CD8-positive, alpha-beta memory T cell (primary cell): Measurements from ENCODE around the gene ERGIC1. TPM values are rescaled to one million over a fixed set of nuclear protein-coding genes. Genes with fewer than 3 reads are reported as not detected.

Source experiments
- CTCF ChIA-PET: fragments of 350-600 bp; sonication (Branson Sonifier 250); formaldehyde crosslinking; loops from one replicate; lab custom pipeline; 2021; ENCODE audit warnings: antibody characterized with exemption; lab: Charles Lee
- POLR2A ChIA-PET: fragments of 350-600 bp; sonication (Branson Sonifier 250); formaldehyde crosslinking; loops from one replicate; lab custom pipeline; 2021; ENCODE audit warnings: antibody characterized with exemption; lab: Charles Lee
- DNase-seq, 5 donors: peaks; one replicate each; pipeline versions ENCODE4 v3.0.0 to v3.0.0-alpha.2; 2020 to 2022; ENCODE audit warnings: mixed read lengths in 1 of 5
- H3K27ac ChIP-seq: one replicate; pipeline ENCODE4 v1.7.0; 2013; ENCODE audit warnings: low read depth, mild to moderate bottlenecking, low read length, moderate library complexity
- H3K27me3 ChIP-seq: 2 replicates; pipeline ENCODE4 v1.7.0; 2013; ENCODE audit warnings: low read length, mild to moderate bottlenecking; ENCODE audit not compliant: insufficient read depth, poor library complexity, severe bottlenecking
- H3K36me3 ChIP-seq: 2 replicates; pipeline ENCODE4 v1.7.0; 2013; ENCODE audit warnings: mild to moderate bottlenecking, low read length, moderate library complexity; ENCODE audit not compliant: insufficient read depth
- H3K4me1 ChIP-seq: 2 replicates; pipeline ENCODE4 v1.7.0; 2013; ENCODE audit warnings: mild to moderate bottlenecking, low read length, moderate library complexity; ENCODE audit not compliant: insufficient read depth
- H3K4me3 ChIP-seq: 2 replicates; pipeline ENCODE4 v1.7.0; 2013; ENCODE audit warnings: mild to moderate bottlenecking, low read length
- H3K9me3 ChIP-seq: 2 replicates; pipeline ENCODE4 v1.7.0; 2013; ENCODE audit warnings: mild to moderate bottlenecking, low read length
- H3K27ac Mint-ChIP-seq, 8 donors: one replicate each; pipeline ENCODE4 v1.8.0; 2020 to 2021; ENCODE audit warnings: mixed read lengths in 8 of 8, mild to moderate bottlenecking in 6 of 8, inconsistent platforms in 3 of 8, moderate library complexity in 3 of 8
- H3K27me3 Mint-ChIP-seq, 2 donors: one replicate each; pipeline ENCODE4 v1.8.0; 2020 to 2021; ENCODE audit warnings: mixed read lengths in 2 of 2, mild to moderate bottlenecking in 1 of 2, moderate library complexity in 1 of 2
- H3K36me3 Mint-ChIP-seq, 3 donors: one replicate each; pipeline ENCODE4 v1.8.0; 2020 to 2021; ENCODE audit warnings: mixed read lengths in 3 of 3, inconsistent platforms in 1 of 3, mild to moderate bottlenecking in 1 of 3
- H3K4me1 Mint-ChIP-seq, 3 donors: one replicate each; pipeline ENCODE4 v1.8.0; 2020 to 2021; ENCODE audit warnings: mixed read lengths in 3 of 3, inconsistent platforms in 1 of 3, mild to moderate bottlenecking in 1 of 3
- H3K4me3 Mint-ChIP-seq, 7 donors: one replicate each; pipeline ENCODE4 v1.8.0; 2020 to 2021; ENCODE audit warnings: mixed read lengths in 7 of 7, mild to moderate bottlenecking in 6 of 7, moderate library complexity in 4 of 7, inconsistent platforms in 2 of 7
- H3K9me3 Mint-ChIP-seq, 5 donors: one replicate each; pipeline ENCODE4 v1.8.0; 2020 to 2022; ENCODE audit warnings: mixed read lengths in 5 of 5, mild to moderate bottlenecking in 3 of 5, moderate library complexity in 2 of 5, inconsistent platforms in 1 of 5
- polyA plus RNA-seq: library from polyadenylated mRNA; unstranded; fragments of 300-500 nt; fragmentation: Illumina TruSeq; gene quantifications from one replicate; pipeline ENCODE4 v1.2.3, GENCODE V29; 2021
- total RNA-seq, 2 experiments: library from RNA; stranded (reverse); gene quantifications; one replicate each; pipeline ENCODE4 v1.2.3, GENCODE V29; 2021

The ERGIC1 gene
- total and polyA plus RNA-seq, 3 experiments from 2014 or later = 25.9 to 39.9 (median 39.7) TPM

DNA sequence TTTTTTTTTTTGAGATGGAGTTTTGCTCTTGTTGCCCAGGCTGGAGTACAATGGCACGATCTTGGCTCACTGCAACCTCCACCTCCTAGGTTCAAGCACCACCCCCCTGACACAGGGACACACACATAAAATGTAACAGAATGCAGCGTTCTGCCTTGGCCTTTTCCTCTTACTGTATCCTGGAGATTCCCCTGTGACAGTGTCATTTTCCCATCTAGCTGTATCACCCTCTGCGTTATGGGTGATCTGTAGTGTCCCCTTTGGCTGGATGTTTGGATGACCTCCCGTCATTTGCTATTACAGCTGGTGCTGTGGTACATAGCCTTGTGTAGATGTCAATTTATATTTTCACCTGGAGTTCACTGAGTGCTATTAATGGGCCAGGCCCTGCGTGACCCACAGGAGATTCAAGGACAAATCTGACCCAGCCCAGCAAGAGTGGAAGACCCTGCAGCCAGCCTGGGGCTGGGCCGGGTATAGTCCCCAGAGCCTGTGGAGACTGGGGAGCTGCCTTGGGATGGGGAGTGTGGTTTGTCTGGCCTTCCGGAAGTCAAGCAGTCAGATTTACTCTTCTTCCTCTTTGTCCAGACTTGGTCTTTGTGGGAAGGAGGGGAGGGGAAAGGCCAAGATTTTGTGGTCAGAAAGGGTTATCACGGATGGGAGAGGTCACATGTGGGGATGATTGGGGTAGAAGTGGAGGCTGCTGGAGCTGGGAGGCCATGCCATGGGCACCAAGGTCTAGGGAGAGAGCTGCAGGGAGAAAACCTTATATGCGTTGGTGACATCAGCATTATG, 43.6 kb downstream of the ERGIC1 start:
- no peak overlapping the region for H3K4me3 ChIP-seq
- Mint-ChIP-seq H3K27me3 (no peaks in the 10 kb centered on the region), H3K4me1 (peaks cover 20 to 37% (median 26%) of the 10 kb centered on the region in 3 donors), H3K9me3 (no peaks in the 10 kb centered on the region), H3K36me3 (peaks cover 0 to 11% (median 7%) of the 10 kb centered on the region in 3 donors), H3K27ac (peak overlapping the region in 4 of 8 donors; percentile 64 to 85 (median 77)), H3K4me3 (no peak overlapping the region)
- ChIA-PET CTCF (interaction anchor here (1.2 kb wide), 1 partner anchor 161 kb away, joined by 3 read pairs; no protein-coding TSS in a partner anchor), POLR2A (no interaction called here)
- H3K27ac ChIP-seq = no peak overlapping the region
- no peaks in the 10 kb centered on the region for H3K27me3 ChIP-seq
- H3K4me1 ChIP-seq = no peaks in the 10 kb centered on the region
- H3K36me3 ChIP-seq = no peaks in the 10 kb centered on the region
- no peak for DNase-seq
- no peaks in the 10 kb centered on the region for H3K9me3 ChIP-seq

- no peak overlapping the region for H3K4me3 Mint-ChIP-seq
- H3K27ac ChIP-seq = no peak overlapping the region
- no peaks in the 10 kb centered on the region for H3K36me3 ChIP-seq
- no peak for DNase-seq
- H3K9me3 ChIP-seq = no peaks in the 10 kb centered on the region
- H3K4me3 ChIP-seq = no peak overlapping the region
- ChIA-PET CTCF (no interaction called here), POLR2A (no interaction called here)
- H3K9me3 Mint-ChIP-seq = no peaks in the 10 kb centered on the region
- H3K27ac Mint-ChIP-seq = no peak overlapping the region
- no peaks in the 10 kb centered on the region for H3K4me1 ChIP-seq
- H3K4me1 Mint-ChIP-seq = peaks cover 25 to 38% (median 33%) of the 10 kb centered on the region in 3 donors
- no peaks in the 10 kb centered on the region for H3K27me3 Mint-ChIP-seq
- peaks cover 0 to 13% (median 12%) of the 10 kb centered on the region in 3 donors for H3K36me3 Mint-ChIP-seq
- H3K27me3 ChIP-seq = no peaks in the 10 kb centered on the region
Observed at GRCh38 chr5:172878585-172878932, 44.5 kb downstream of the ERGIC1 start.

GRCh38 chr5:172878933-172879752, 45.1 kb downstream of the ERGIC1 start:
- ChIA-PET POLR2A (no interaction called here), CTCF (no interaction called here)
- Mint-ChIP-seq H3K36me3 (peaks cover 0 to 16% (median 12%) of the 10 kb centered on the region in 3 donors), H3K27ac (peak overlapping the region in 2 of 8 donors; percentile 54 to 65), H3K4me1 (peaks cover 29 to 35% (median 35%) of the 10 kb centered on the region in 3 donors), H3K9me3 (no peaks in the 10 kb centered on the region), H3K4me3 (no peak overlapping the region), H3K27me3 (no peaks in the 10 kb centered on the region)
- no peak overlapping the region for H3K27ac ChIP-seq
- no peaks in the 10 kb centered on the region for H3K27me3 ChIP-seq
- H3K36me3 ChIP-seq = no peaks in the 10 kb centered on the region
- no peaks in the 10 kb centered on the region for H3K9me3 ChIP-seq
- no peaks in the 10 kb centered on the region for H3K4me1 ChIP-seq
- no peak overlapping the region for H3K4me3 ChIP-seq
- no peak for DNase-seq

- Histone ChIP-seq H3K27ac (peak overlapping the region; percentile 41), H3K4me1 (no peaks in the 10 kb centered on the region), H3K9me3 (no peaks in the 10 kb centered on the region), H3K36me3 (no peaks in the 10 kb centered on the region), H3K27me3 (no peaks in the 10 kb centered on the region), H3K4me3 (no peak overlapping the region)
- peaks cover 23 to 31% (median 30%) of the 10 kb centered on the region in 3 donors for H3K4me1 Mint-ChIP-seq
- CTCF ChIA-PET = no interaction called here
- H3K27ac Mint-ChIP-seq = peak overlapping the region in 7 of 8 donors; percentile 44 to 95 (median 77)
- H3K36me3 Mint-ChIP-seq = peaks cover 0 to 22% (median 12%) of the 10 kb centered on the region in 3 donors
- POLR2A ChIA-PET = no interaction called here
- peak overlapping the region in 1 of 7 donors; percentile 44 for H3K4me3 Mint-ChIP-seq
- DNase-seq = no peak
- no peaks in the 10 kb centered on the region for H3K27me3 Mint-ChIP-seq
- no peaks in the 10 kb centered on the region for H3K9me3 Mint-ChIP-seq
Observed at GRCh38 chr5:172881691-172882370, 47.8 kb downstream of the ERGIC1 start.

DNA sequence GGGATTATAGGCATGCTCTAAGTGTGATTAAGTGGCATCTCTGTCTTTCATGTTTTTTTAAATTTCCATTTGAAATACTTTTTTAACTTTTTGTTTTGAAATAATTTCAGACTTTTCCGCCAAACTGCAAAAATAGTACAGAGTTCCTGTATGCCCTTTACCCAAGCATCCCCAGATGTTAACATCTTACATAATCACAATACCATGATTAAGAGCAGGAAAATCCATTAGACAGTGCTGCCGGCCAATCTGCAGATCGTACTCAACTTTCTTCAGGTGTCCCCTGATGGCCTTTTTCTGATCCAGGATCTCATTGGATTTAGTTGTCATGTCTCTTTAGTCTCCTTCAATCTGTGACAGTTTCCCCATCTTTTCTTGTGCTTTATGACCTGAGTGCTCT, 49.0 kb downstream of the ERGIC1 start:
- Histone ChIP-seq H3K4me1 (no peaks in the 10 kb centered on the region), H3K36me3 (no peaks in the 10 kb centered on the region), H3K4me3 (no peak overlapping the region), H3K27me3 (no peaks in the 10 kb centered on the region), H3K27ac (no peak overlapping the region), H3K9me3 (no peaks in the 10 kb centered on the region)
- H3K36me3 Mint-ChIP-seq = peaks cover 0 to 28% (median 15%) of the 10 kb centered on the region in 3 donors
- peaks cover 23 to 28% (median 26%) of the 10 kb centered on the region in 3 donors for H3K4me1 Mint-ChIP-seq
- no peaks in the 10 kb centered on the region for H3K27me3 Mint-ChIP-seq
- CTCF ChIA-PET = no interaction called here
- H3K9me3 Mint-ChIP-seq = no peaks in the 10 kb centered on the region
- DNase-seq = no peak
- H3K27ac Mint-ChIP-seq = peak overlapping the region in 6 of 8 donors; percentile 15 to 90 (median 60)
- H3K4me3 Mint-ChIP-seq = no peak overlapping the region
- POLR2A ChIA-PET = no interaction called here

DNA sequence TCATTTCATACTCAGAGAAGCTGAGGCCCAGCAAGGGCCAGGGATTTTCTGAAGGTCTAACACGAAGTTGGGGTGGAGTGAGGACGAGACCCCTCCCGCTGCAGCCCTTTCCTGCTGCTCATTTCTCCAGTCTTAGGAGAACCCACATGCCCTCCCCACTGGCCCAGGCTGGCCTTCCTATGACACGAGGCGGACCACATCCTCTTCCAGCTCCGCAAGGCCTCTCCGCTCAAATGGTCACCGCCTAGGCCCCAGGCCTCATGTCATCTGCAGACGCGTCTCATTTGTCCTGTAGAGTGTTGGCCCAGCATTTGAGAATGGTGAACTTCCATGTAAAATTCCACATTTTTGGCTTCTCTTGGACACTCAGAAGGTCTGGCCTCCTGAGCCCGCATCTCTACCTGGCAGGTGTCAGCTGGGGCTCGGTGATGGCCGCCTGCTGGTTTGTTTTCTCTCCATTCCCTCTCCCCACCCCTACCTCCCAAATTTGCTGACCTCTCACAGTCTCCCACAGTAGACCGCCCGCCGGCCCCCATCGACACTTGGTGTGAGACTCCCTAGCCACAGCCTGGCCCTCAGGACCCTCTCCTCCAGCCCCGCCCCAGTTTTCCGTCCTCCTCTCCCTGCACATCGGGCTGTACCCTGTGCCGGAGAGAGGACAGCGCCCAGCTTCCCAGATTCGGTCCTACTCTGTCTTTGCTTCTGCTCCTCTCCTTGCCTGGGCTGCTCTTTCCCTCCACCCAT, 51.7 kb downstream of the ERGIC1 start:
- H3K4me1 Mint-ChIP-seq = peaks cover 23 to 28% (median 26%) of the 10 kb centered on the region in 3 donors
- no peaks in the 10 kb centered on the region for H3K27me3 Mint-ChIP-seq
- H3K4me1 ChIP-seq = no peaks in the 10 kb centered on the region

GRCh38 chr5:172886476-172886875, 52.4 kb downstream of the ERGIC1 start:
- H3K36me3 Mint-ChIP-seq = peaks cover 0 to 52% (median 16%) of the 10 kb centered on the region in 3 donors
- H3K9me3 Mint-ChIP-seq = no peaks in the 10 kb centered on the region
- H3K4me3 Mint-ChIP-seq = no peak overlapping the region
- no peaks in the 10 kb centered on the region for H3K27me3 ChIP-seq
- no peak overlapping the region for H3K27ac ChIP-seq
- no peaks in the 10 kb centered on the region for H3K36me3 ChIP-seq
- no peak for DNase-seq
- CTCF ChIA-PET = interaction anchor here (0.7 kb wide), 1 partner anchor 9 kb away, joined by 3 read pairs; no protein-coding TSS in a partner anchor
- peak overlapping the region in 3 of 8 donors; percentile 61 to 77 (median 77) for H3K27ac Mint-ChIP-seq
- H3K9me3 ChIP-seq = no peaks in the 10 kb centered on the region
- H3K4me1 Mint-ChIP-seq = peaks cover 21 to 27% (median 25%) of the 10 kb centered on the region in 3 donors
- H3K27me3 Mint-ChIP-seq = no peaks in the 10 kb centered on the region
- POLR2A ChIA-PET = no interaction called here
- no peaks in the 10 kb centered on the region for H3K4me1 ChIP-seq
- H3K4me3 ChIP-seq = no peak overlapping the region

More for the DNA sequence above, 51.7 kb downstream of the ERGIC1 start:
- H3K27ac Mint-ChIP-seq = peak overlapping the region in 4 of 8 donors; percentile 27 to 69 (median 62)
- H3K4me3 Mint-ChIP-seq = no peak overlapping the region
- no peaks in the 10 kb centered on the region for H3K27me3 ChIP-seq
- no peak overlapping the region for H3K27ac ChIP-seq
- CTCF ChIA-PET = interaction anchor here (0.7 kb wide), 1 partner anchor 10 kb away, joined by 3 read pairs; no protein-coding TSS in a partner anchor
- no peak for DNase-seq
- H3K4me3 ChIP-seq = no peak overlapping the region
- no peaks in the 10 kb centered on the region for H3K9me3 Mint-ChIP-seq
- no peaks in the 10 kb centered on the region for H3K36me3 ChIP-seq
- peaks cover 0 to 47% (median 16%) of the 10 kb centered on the region in 3 donors for H3K36me3 Mint-ChIP-seq
- no peaks in the 10 kb centered on the region for H3K9me3 ChIP-seq
- POLR2A ChIA-PET = no interaction called here
